Effector memory CD8-positive, alpha-beta T cell (primary cell): ENCODE data around the gene SND1.

ENCODE experiments used
- ATAC-seq: fragments of 150-1000 bp; cut with Tn5 transposase; replicated peaks from 2 replicates; pipeline ENCODE4 v1.10.0; 2021; ENCODE audit warnings: mild to moderate bottlenecking, moderate library complexity
- DNase-seq, 3 experiments: peaks; one replicate each; pipeline ENCODE4 v3.0.0; 2021
- H3K27ac Mint-ChIP-seq, 2 donors: one replicate each; pipeline ENCODE4 v1.8.0; 2022; ENCODE audit warnings: mild to moderate bottlenecking in 2 of 2, mixed read lengths in 2 of 2, moderate library complexity in 2 of 2
- H3K27me3 Mint-ChIP-seq, 2 donors: one replicate each; pipeline ENCODE4 v1.8.0; 2022; ENCODE audit warnings: mixed read lengths in 2 of 2
- H3K36me3 Mint-ChIP-seq: one replicate; pipeline ENCODE4 v1.8.0; 2022; ENCODE audit warnings: mild to moderate bottlenecking, moderate library complexity, mixed read lengths; ENCODE audit not compliant: insufficient read depth
- H3K4me1 Mint-ChIP-seq, 2 donors: one replicate each; pipeline ENCODE4 v1.8.0; 2022; ENCODE audit warnings: low read depth in 2 of 2, mixed read lengths in 2 of 2
- H3K4me3 Mint-ChIP-seq, 2 donors: one replicate each; pipeline ENCODE4 v1.8.0; 2022; ENCODE audit warnings: mild to moderate bottlenecking in 2 of 2, mixed read lengths in 2 of 2, moderate library complexity in 2 of 2
- H3K9me3 Mint-ChIP-seq, 2 donors: one replicate each; pipeline ENCODE4 v1.8.0; 2022; ENCODE audit warnings: mixed read lengths in 2 of 2

SND1 gene

GRCh38 chr7:127891144-127891543, 239.2 kb downstream of the SND1 start:
- H3K27ac Mint-ChIP-seq, result no peak overlapping the region
- H3K9me3 Mint-ChIP-seq, result no peaks in the 10 kb centered on the region

GRCh38 chr7:127891854-127892438, 240.0 kb downstream of the SND1 start:
- Mint-ChIP-seq H3K4me3 (no peak overlapping the region), H3K4me1 (peaks cover 12 to 16% of the 10 kb centered on the region in 2 donors), H3K36me3 (peaks cover 24% of the 10 kb centered on the region), H3K9me3 (no peaks in the 10 kb centered on the region), H3K27ac (no peak overlapping the region), H3K27me3 (no peaks in the 10 kb centered on the region)
- DNase-seq, result no peak
- ATAC-seq, result no peak

More at GRCh38 chr7:127891144-127891543, 239.2 kb downstream of the SND1 start:
- Mint-ChIP-seq H3K4me3 (no peak overlapping the region), H3K4me1 (peaks cover 12 to 16% of the 10 kb centered on the region in 2 donors), H3K36me3 (peaks cover 27% of the 10 kb centered on the region), H3K27me3 (no peaks in the 10 kb centered on the region)
- DNase-seq, result no peak
- ATAC-seq, result no peak

- H3K27me3 Mint-ChIP-seq, result no peaks in the 10 kb centered on the region
- DNase-seq (no peak), ATAC-seq (no peak)
- H3K9me3 Mint-ChIP-seq, result no peaks in the 10 kb centered on the region
- no peak overlapping the region for H3K4me3 Mint-ChIP-seq
- no peak overlapping the region for H3K27ac Mint-ChIP-seq
- peaks cover 11 to 16% of the 10 kb centered on the region in 2 donors for H3K4me1 Mint-ChIP-seq
- H3K36me3 Mint-ChIP-seq, result peaks cover 20% of the 10 kb centered on the region
Observed at GRCh38 chr7:127892488-127893314, 240.7 kb downstream of the SND1 start.

GRCh38 chr7:127893547-127893946, 241.6 kb downstream of the SND1 start:
- Mint-ChIP-seq H3K27me3 (no peaks in the 10 kb centered on the region), H3K36me3 (peaks cover 13% of the 10 kb centered on the region), H3K4me3 (no peak overlapping the region), H3K9me3 (no peaks in the 10 kb centered on the region), H3K4me1 (peaks cover 9 to 16% of the 10 kb centered on the region in 2 donors), H3K27ac (no peak overlapping the region)
- ATAC-seq (no peak), DNase-seq (no peak)

GRCh38 chr7:127894588-127894987, 242.6 kb downstream of the SND1 start:
- no peaks in the 10 kb centered on the region for H3K27me3 Mint-ChIP-seq
- no peak for DNase-seq

GRCh38 chr7:127895360-127895759, 243.4 kb downstream of the SND1 start:
- peaks cover 13 to 28% of the 10 kb centered on the region in 2 donors for H3K4me1 Mint-ChIP-seq
- no peak for ATAC-seq

More at GRCh38 chr7:127894588-127894987, 242.6 kb downstream of the SND1 start:
- no peak overlapping the region for H3K27ac Mint-ChIP-seq
- H3K36me3 Mint-ChIP-seq, result peaks cover 3% of the 10 kb centered on the region
- H3K9me3 Mint-ChIP-seq, result no peaks in the 10 kb centered on the region
- H3K4me3 Mint-ChIP-seq, result no peak overlapping the region
- peaks cover 13 to 21% of the 10 kb centered on the region in 2 donors for H3K4me1 Mint-ChIP-seq
- no peak for ATAC-seq

GRCh38 chr7:127895814-127896280, 243.9 kb downstream of the SND1 start:
- Mint-ChIP-seq H3K27me3 (no peaks in the 10 kb centered on the region), H3K9me3 (no peaks in the 10 kb centered on the region), H3K36me3 (no peaks in the 10 kb centered on the region), H3K27ac (no peak overlapping the region), H3K4me3 (no peak overlapping the region), H3K4me1 (peaks cover 18 to 25% of the 10 kb centered on the region in 2 donors)
- DNase-seq, result no peak
- no peak for ATAC-seq

More at GRCh38 chr7:127895360-127895759, 243.4 kb downstream of the SND1 start:
- no peak overlapping the region for H3K27ac Mint-ChIP-seq
- H3K4me3 Mint-ChIP-seq, result no peak overlapping the region
- H3K9me3 Mint-ChIP-seq, result no peaks in the 10 kb centered on the region
- no peak for DNase-seq
- H3K27me3 Mint-ChIP-seq, result no peaks in the 10 kb centered on the region
- H3K36me3 Mint-ChIP-seq, result no peaks in the 10 kb centered on the region

GRCh38 chr7:127896659-127897058, 244.7 kb downstream of the SND1 start:
- DNase-seq (no peak), ATAC-seq (no peak)
- Mint-ChIP-seq H3K4me1 (peaks cover 24 to 25% of the 10 kb centered on the region in 2 donors), H3K9me3 (no peaks in the 10 kb centered on the region), H3K4me3 (no peak overlapping the region), H3K36me3 (peaks cover 2% of the 10 kb centered on the region), H3K27me3 (no peaks in the 10 kb centered on the region), H3K27ac (no peak overlapping the region)

GRCh38 chr7:127897704-127898454, 245.9 kb downstream of the SND1 start:
- DNase-seq (no peak), ATAC-seq (no peak)
- Mint-ChIP-seq H3K4me1 (peaks cover 28 to 30% of the 10 kb centered on the region in 2 donors), H3K36me3 (peaks cover 2% of the 10 kb centered on the region), H3K27me3 (no peaks in the 10 kb centered on the region), H3K4me3 (no peak overlapping the region), H3K9me3 (no peaks in the 10 kb centered on the region), H3K27ac (no peak overlapping the region)

- no peak overlapping the region for H3K4me3 Mint-ChIP-seq
- H3K36me3 Mint-ChIP-seq, result peaks cover 2% of the 10 kb centered on the region
- peaks cover 17 to 26% of the 10 kb centered on the region in 2 donors for H3K4me1 Mint-ChIP-seq
- H3K27ac Mint-ChIP-seq, result no peak overlapping the region
- ATAC-seq, result no peak
- no peak for DNase-seq
- H3K9me3 Mint-ChIP-seq, result no peaks in the 10 kb centered on the region
- H3K27me3 Mint-ChIP-seq, result no peaks in the 10 kb centered on the region
Observed at GRCh38 chr7:127899411-127899810, 247.4 kb downstream of the SND1 start.

- Mint-ChIP-seq H3K36me3 (peaks cover 2% of the 10 kb centered on the region), H3K9me3 (no peaks in the 10 kb centered on the region)
Observed at GRCh38 chr7:127900141-127900540, 248.1 kb downstream of the SND1 start.

GRCh38 chr7:127900732-127901685, 249.0 kb downstream of the SND1 start:
- H3K36me3 Mint-ChIP-seq, result peaks cover 5% of the 10 kb centered on the region
- H3K9me3 Mint-ChIP-seq, result no peaks in the 10 kb centered on the region
- H3K4me3 Mint-ChIP-seq, result no peak overlapping the region
- peak overlapping the region in 1 of 2 donors; percentile 45 for H3K27ac Mint-ChIP-seq
- ATAC-seq (no peak), DNase-seq (no peak)
- H3K4me1 Mint-ChIP-seq, result peaks cover 30 to 38% of the 10 kb centered on the region in 2 donors
- H3K27me3 Mint-ChIP-seq, result no peaks in the 10 kb centered on the region

More at GRCh38 chr7:127900141-127900540, 248.1 kb downstream of the SND1 start:
- Mint-ChIP-seq H3K4me3 (no peak overlapping the region), H3K27me3 (no peaks in the 10 kb centered on the region), H3K27ac (no peak overlapping the region), H3K4me1 (peaks cover 22 to 29% of the 10 kb centered on the region in 2 donors)
- DNase-seq (no peak), ATAC-seq (no peak)
